HEK293T (cell line): ENCODE measurements around the gene GPS1.

Experiments
- BHLHE40 ChIP-seq: fragments of 450-650 bp; IDR thresholded peaks from 2 replicates; pipeline ENCODE4 v1.6.1; 2016; ENCODE audit warnings: mild to moderate bottlenecking, moderate library complexity, borderline replicate concordance
- CTBP1 ChIP-seq: fragments of 450-650 bp; IDR thresholded peaks from 2 replicates; pipeline ENCODE4 v1.6.1; 2016; ENCODE audit warnings: borderline replicate concordance
- ELF4 ChIP-seq: fragments of 450-650 bp; IDR thresholded peaks from 2 replicates; pipeline ENCODE4 v1.6.1; 2017; ENCODE audit warnings: antibody characterized with exemption
- FOXA1 ChIP-seq: fragments of 450-650 bp; IDR thresholded peaks from 2 replicates; pipeline ENCODE4 v1.6.1; 2016; ENCODE audit warnings: mild to moderate bottlenecking
- FOXM1 ChIP-seq: fragments of 450-650 bp; IDR thresholded peaks from 2 replicates; pipeline ENCODE4 v1.6.1; 2017; ENCODE audit warnings: mild to moderate bottlenecking, borderline replicate concordance
- HDGF ChIP-seq: fragments of 450-650 bp; IDR thresholded peaks from 2 replicates; pipeline ENCODE4 v1.6.1; 2017; ENCODE audit warnings: antibody characterized with exemption, borderline replicate concordance
- L3MBTL2 ChIP-seq: fragments of 450-650 bp; conservative IDR thresholded peaks from 2 replicates; pipeline ENCODE4 v1.6.1; 2016; ENCODE audit warnings: mild to moderate bottlenecking
- LEF1 ChIP-seq: fragments of 450-650 bp; IDR thresholded peaks from 2 replicates; pipeline ENCODE4 v1.6.1; 2017; ENCODE audit warnings: mild to moderate bottlenecking, borderline replicate concordance
- NFRKB ChIP-seq: fragments of 450-650 bp; IDR thresholded peaks from 2 replicates; pipeline ENCODE4 v1.6.1; 2016; ENCODE audit warnings: mild to moderate bottlenecking, moderate library complexity
- SP1 ChIP-seq: fragments of 450-650 bp; IDR thresholded peaks from 2 replicates; pipeline ENCODE4 v1.6.1; 2017
- TARDBP ChIP-seq: fragments of 450-650 bp; IDR thresholded peaks from 2 replicates; pipeline ENCODE4 v1.6.1; 2016
- ZNF384 ChIP-seq: fragments of 450-650 bp; IDR thresholded peaks from 2 replicates; pipeline ENCODE4 v1.6.1; 2016

GRCh38 chr17:82053130-82053529 is 1.4 kb downstream of the GPS1 start:
- TF ChIP-seq ELF4 (no peak), FOXA1 (no peak), NFRKB (no peak), LEF1 (no peak), BHLHE40 (no peak), ZNF384 (no peak), L3MBTL2 (no peak), SP1 (no peak), TARDBP (no peak), FOXM1 (no peak), HDGF (no peak), CTBP1 (no peak)
